DND-41 (cell line): ENCODE results near the gene SLC38A5.

Experiments used
- CTCF ChIP-seq: IDR thresholded peaks from 2 replicates; pipeline ENCODE4 v1.5.1; 2012; ENCODE audit warnings: borderline replicate concordance, low read length, moderate library complexity, mild to moderate bottlenecking; ENCODE audit not compliant: poor library complexity, severe bottlenecking; ENCODE audit errors: extremely low read depth
- EZH2 ChIP-seq: IDR thresholded peaks from 3 replicates; pipeline ENCODE4 v1.6.1; 2012; ENCODE audit warnings: borderline replicate concordance, low read depth, mild to moderate bottlenecking, moderate library complexity, low read length, inconsistent platforms; ENCODE audit not compliant: severe bottlenecking

GRCh38 chrX:48475296-48475695 is 5.2 kb upstream of the SLC38A5 start:
- TF ChIP-seq CTCF (no peak), EZH2 (no peak)
